Caco-2 (cell line): Measurements from ENCODE around the gene ZNF543. TPM values are rescaled to one million over a fixed set of nuclear protein-coding genes. Genes with fewer than 3 reads are reported as not detected.
A peak's percentile ranks its signal among the peaks of the same experiment; 100 is the strongest.

Experiments used
- BruUV-seq: library from RNA; stranded (reverse); fragments of 400-500 nt; replicated peaks from 2 replicates; lab custom pipeline; 2021; lab: Mats Ljungman, UMichigan
- CTCF ChIA-PET: fragments of 300-600 bp; sonication (Branson Sonifier 250); formaldehyde crosslinking; loops from one replicate; lab custom pipeline; 2022; ENCODE audit warnings: antibody characterized with exemption; lab: Charles Lee
- POLR2A ChIA-PET: fragments of 300-600 bp; sonication (Branson Sonifier 250); formaldehyde crosslinking; loops from one replicate; lab custom pipeline; 2022; ENCODE audit warnings: antibody characterized with exemption; lab: Charles Lee
- DNase-seq, 2 experiments: peaks; one replicate each; pipeline versions ENCODE4 v3.0.0 to v3.0.0-alpha.2; 2020 to 2022
- H3K27me3 ChIP-seq: replicated peaks from 2 replicates; pipeline ENCODE4 v1.6.0; 2011; ENCODE audit warnings: low read length; ENCODE audit not compliant: control insufficient read depth, insufficient read depth
- H3K36me3 ChIP-seq: 2 replicates; pipeline ENCODE4 v1.5.1; 2011; ENCODE audit warnings: low read length; ENCODE audit not compliant: control insufficient read depth, insufficient read depth
- H3K4me1 ChIP-seq: fragments of 250-450 bp; sonication (Bioruptor Pico); 2 replicates; pipeline ENCODE4 v1.5.1; 2020; ENCODE audit warnings: mild to moderate bottlenecking
- H3K4me3 ChIP-seq: 2 replicates; pipeline ENCODE4 v1.5.1; 2011; ENCODE audit warnings: low read depth, mild to moderate bottlenecking, control low read depth, low read length
- H3K9me3 ChIP-seq: fragments of 250-450 bp; sonication (Bioruptor Pico); 2 replicates; pipeline ENCODE4 v1.5.1; 2020; ENCODE audit warnings: mild to moderate bottlenecking, moderate library complexity
- H3K27ac Mint-ChIP-seq: one replicate; pipeline ENCODE4 v1.8.0; 2022; ENCODE audit warnings: mixed read lengths; ENCODE audit not compliant: unreplicated experiment
- H3K27me3 Mint-ChIP-seq: one replicate; pipeline ENCODE4 v1.8.0; 2022; ENCODE audit warnings: mixed read lengths; ENCODE audit not compliant: insufficient read depth, unreplicated experiment
- H3K36me3 Mint-ChIP-seq: one replicate; pipeline ENCODE4 v1.8.0; 2022; ENCODE audit warnings: mild to moderate bottlenecking, mixed read lengths; ENCODE audit not compliant: insufficient read depth, unreplicated experiment
- H3K4me1 Mint-ChIP-seq: one replicate; pipeline ENCODE4 v1.8.0; 2022; ENCODE audit warnings: low read depth, mixed read lengths; ENCODE audit not compliant: unreplicated experiment
- H3K4me3 Mint-ChIP-seq: one replicate; pipeline ENCODE4 v1.8.0; 2022; ENCODE audit warnings: mild to moderate bottlenecking, moderate library complexity, mixed read lengths; ENCODE audit not compliant: unreplicated experiment
- H3K9me3 Mint-ChIP-seq: one replicate; pipeline ENCODE4 v1.8.0; 2022; ENCODE audit warnings: mixed read lengths; ENCODE audit not compliant: unreplicated experiment
- CTCF ChIP-seq, 2 experiments: fragments of 200-600 bp in 1 of 2; IDR thresholded peaks; 1 replicate in 1 of 2; 2 replicates in 1 of 2; pipeline versions ENCODE4 v1.5.1 to v1.8.0; 2011 to 2022; ENCODE audit warnings: antibody characterized with exemption in 1 of 2, control low read depth in 1 of 2, inconsistent platforms in 1 of 2, low read depth in 1 of 2, low read length in 1 of 2, mild to moderate bottlenecking in 1 of 2, moderate library complexity in 1 of 2; ENCODE audit not compliant: insufficient read depth in 1 of 2, severe bottlenecking in 1 of 2, unreplicated experiment in 1 of 2
- intact Hi-C: fragments of 100-400 bp; cut with micrococcal nuclease; formaldehyde crosslinking; loops from one replicate; pipeline ENCODE4 v1.10.0; 2022; ENCODE audit not compliant: unreplicated experiment
- total RNA-seq: library from RNA; stranded (reverse); gene quantifications from 2 replicates; pipeline ENCODE4 v1.2.3, GENCODE V29; 2022

The ZNF543 gene
- total RNA-seq, 1 experiment from 2014 or later = 3.5 TPM

- Mint-ChIP-seq H3K27me3 (no peaks in the 10 kb centered on the region), H3K9me3 (no peaks in the 10 kb centered on the region), H3K36me3 (peaks cover 41% of the 10 kb centered on the region), H3K27ac (no peak within 1 kb of the TSS), H3K4me3 (no peak within 1 kb of the TSS), H3K4me1 (peaks cover 11% of the 10 kb centered on the region)
- Histone ChIP-seq H3K27me3 (no peaks in the 10 kb centered on the region), H3K36me3 (peaks cover 7% of the 10 kb centered on the region), H3K9me3 (no peaks in the 10 kb centered on the region), H3K4me3 (peak within 1 kb of the TSS; percentile 74), H3K4me1 (no peaks in the 10 kb centered on the region; the same call in none of the 2 replicates)
- TSS peak; percentile 43 for BruUV-seq
- DNase-seq = peak; percentile 97 to 98
- ChIA-PET CTCF (no interaction called here), POLR2A (interaction anchor here (0.7 kb wide), 1 partner anchor 1140 kb away, joined by 4 read pairs; the partner anchor contains the start of gene ZNF444)
- no peak for TF ChIP-seq CTCF (IDR thresholded peaks at IDR 0.05; ENCODE audit: insufficient read depth in 1 of 2, low read depth in 1 of 2, low read length in 1 of 2, severe bottlenecking in 1 of 2, unreplicated experiment in 1 of 2)
- intact Hi-C loops = loop anchor here (1.0 to 5.0 kb wide), 5 partner anchors 13 to 157 kb away; partner anchors contain the start of genes TRAPPC2B, ZNF264, ZNF547 and ZNF749
These were observed 39.9 kb upstream of the ZNF543 start, which contains the start of gene ZNF460 for GRCh38 chr19:57280165-57280961. ZNF460 (plus strand) TSS chr19:57280485; CDS start chr19:57280807, 322 bp downstream.

- Histone ChIP-seq H3K4me1 (no peaks in the 10 kb centered on the region; the same call in none of the 2 replicates), H3K9me3 (no peaks in the 10 kb centered on the region), H3K27me3 (no peaks in the 10 kb centered on the region), H3K36me3 (peaks cover 7% of the 10 kb centered on the region), H3K4me3 (peak overlapping the region; percentile 74)
- DNase-seq = no peak
- Mint-ChIP-seq H3K4me1 (peaks cover 11% of the 10 kb centered on the region), H3K27ac (no peak overlapping the region), H3K4me3 (no peak overlapping the region), H3K9me3 (no peaks in the 10 kb centered on the region), H3K36me3 (peaks cover 47% of the 10 kb centered on the region), H3K27me3 (no peaks in the 10 kb centered on the region)
- ChIA-PET POLR2A (no interaction called here), CTCF (no interaction called here)
- intact Hi-C loops = loop anchor here (1.0 to 5.0 kb wide), 5 partner anchors 14 to 156 kb away; partner anchors contain the start of genes TRAPPC2B, ZNF264, ZNF547 and ZNF749
- TF ChIP-seq CTCF (IDR thresholded peaks at IDR 0.05; ENCODE audit: insufficient read depth in 1 of 2, low read depth in 1 of 2, low read length in 1 of 2, severe bottlenecking in 1 of 2, unreplicated experiment in 1 of 2) = no peak
- BruUV-seq = no TSS peak
These were observed 39.3 kb upstream of the ZNF543 start for GRCh38 chr19:57280962-57281400.

GRCh38 chr19:57282011-57282643 is 38.1 kb upstream of the ZNF543 start:
- Histone ChIP-seq H3K9me3 (no peaks in the 10 kb centered on the region), H3K4me3 (0 out of 2 replicates have a peak overlapping the region, but pooled peaks have one; percentile 2), H3K4me1 (no peaks in the 10 kb centered on the region; the same call in none of the 2 replicates), H3K27me3 (no peaks in the 10 kb centered on the region), H3K36me3 (peaks cover 7% of the 10 kb centered on the region)
- ChIA-PET POLR2A (no interaction called here), CTCF (no interaction called here)
- DNase-seq = no peak
- Mint-ChIP-seq H3K36me3 (peaks cover 59% of the 10 kb centered on the region), H3K4me1 (peaks cover 11% of the 10 kb centered on the region), H3K4me3 (no peak overlapping the region), H3K27ac (no peak overlapping the region), H3K27me3 (no peaks in the 10 kb centered on the region), H3K9me3 (no peaks in the 10 kb centered on the region)
- no peak for TF ChIP-seq CTCF (IDR thresholded peaks at IDR 0.05; ENCODE audit: insufficient read depth in 1 of 2, low read depth in 1 of 2, low read length in 1 of 2, severe bottlenecking in 1 of 2, unreplicated experiment in 1 of 2)
- intact Hi-C loops = loop anchor here (5.0 kb wide), 1 partner anchor 155 kb away; the partner anchor contains the start of gene ZNF749
- BruUV-seq = no TSS peak
